Stimulated activated CD8-positive, alpha-beta memory T cell treated with anti-CD3 and anti-CD28 coated beads, Interleukin-4, amount 100 ng/mL, for 24 hours (primary cell): ENCODE data around the gene BROX.
"Not testable (repeated sequence)": the region's sequence is repeated elsewhere in the genome, so short reads cannot be mapped to it uniquely, and the experiment has no call there.

Experiments
- DNase-seq: peaks from one replicate; pipeline ENCODE4 v3.0.0-alpha.2; 2020; ENCODE audit warnings: low read depth

The BROX gene, protein sequence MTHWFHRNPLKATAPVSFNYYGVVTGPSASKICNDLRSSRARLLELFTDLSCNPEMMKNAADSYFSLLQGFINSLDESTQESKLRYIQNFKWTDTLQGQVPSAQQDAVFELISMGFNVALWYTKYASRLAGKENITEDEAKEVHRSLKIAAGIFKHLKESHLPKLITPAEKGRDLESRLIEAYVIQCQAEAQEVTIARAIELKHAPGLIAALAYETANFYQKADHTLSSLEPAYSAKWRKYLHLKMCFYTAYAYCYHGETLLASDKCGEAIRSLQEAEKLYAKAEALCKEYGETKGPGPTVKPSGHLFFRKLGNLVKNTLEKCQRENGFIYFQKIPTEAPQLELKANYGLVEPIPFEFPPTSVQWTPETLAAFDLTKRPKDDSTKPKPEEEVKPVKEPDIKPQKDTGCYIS

DNA sequence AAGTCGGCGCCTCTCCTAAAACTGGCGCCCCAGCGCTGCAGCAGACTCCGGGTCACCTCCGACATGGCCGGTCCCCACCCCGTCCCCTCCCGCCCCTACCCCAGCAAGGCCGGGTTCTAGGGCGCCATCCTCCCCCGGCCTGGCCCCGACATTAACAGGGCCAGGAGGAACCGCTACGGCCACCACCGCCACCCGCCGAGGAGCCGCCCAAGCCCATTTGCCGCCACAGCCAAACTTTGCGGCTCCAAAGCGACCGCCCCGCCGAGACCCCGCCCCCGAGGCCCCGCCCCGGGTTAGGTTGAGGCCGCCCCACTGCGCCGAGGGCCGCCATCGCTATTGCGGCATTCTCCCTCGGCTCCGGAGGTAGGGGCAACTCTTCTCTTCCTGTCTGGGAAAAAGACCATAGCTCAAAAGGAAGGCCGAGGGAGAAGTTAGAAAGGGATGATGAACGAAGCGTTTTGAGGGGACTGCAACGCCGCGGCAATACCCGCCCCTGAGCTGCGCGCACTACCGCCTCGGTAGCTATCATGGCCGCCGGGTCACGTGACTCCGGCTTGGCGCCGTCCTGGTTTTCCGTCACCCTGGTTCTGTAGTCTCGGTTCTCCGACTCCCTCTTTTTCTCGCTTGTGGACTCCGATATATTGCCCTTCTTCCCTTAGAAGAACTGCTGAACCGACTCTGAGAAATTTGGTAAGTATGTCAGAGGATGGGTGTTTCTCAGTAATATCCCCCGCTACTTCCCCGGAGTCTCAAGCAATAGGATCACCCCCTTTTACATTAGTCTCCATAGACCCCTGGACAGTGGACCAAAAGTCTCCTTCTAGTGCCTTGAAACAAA, at the start of gene BROX, which contains the start of gene AIDA:
TSS of gene BROX (plus strand) at position 312 of the 838 bp plus-strand sequence. CDS start 3,136 bp downstream, outside the sequence.
TSS of gene AIDA (minus strand) at position 239 of the 838 bp plus-strand sequence. CDS start at position 65, 174 bp downstream.
- peak; percentile 96 for DNase-seq

DNA sequence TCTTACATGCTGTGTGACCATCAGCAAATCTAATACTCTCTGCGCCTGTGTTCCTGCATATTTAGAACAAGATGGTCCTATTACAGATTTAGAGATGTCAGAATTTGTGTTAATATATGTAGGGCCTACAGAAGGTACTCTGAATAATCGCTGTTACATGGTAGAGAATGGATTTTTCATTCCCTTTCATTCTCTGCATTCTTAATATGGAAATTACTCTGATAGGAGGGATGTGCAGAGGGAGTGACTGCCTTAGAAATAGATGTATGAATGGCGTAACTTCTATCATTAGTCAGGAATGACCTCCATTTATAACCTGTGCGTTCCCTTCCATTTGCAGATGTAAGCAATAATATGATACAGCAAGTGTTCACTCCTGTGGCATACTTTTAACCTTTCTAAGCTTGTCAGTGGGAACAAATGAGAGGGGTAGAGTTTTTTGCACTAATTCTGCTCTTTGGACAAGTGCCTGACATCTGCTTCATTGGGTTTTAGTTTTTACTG, 48.9 kb upstream of the BROX start:
- no peak for DNase-seq

DNA sequence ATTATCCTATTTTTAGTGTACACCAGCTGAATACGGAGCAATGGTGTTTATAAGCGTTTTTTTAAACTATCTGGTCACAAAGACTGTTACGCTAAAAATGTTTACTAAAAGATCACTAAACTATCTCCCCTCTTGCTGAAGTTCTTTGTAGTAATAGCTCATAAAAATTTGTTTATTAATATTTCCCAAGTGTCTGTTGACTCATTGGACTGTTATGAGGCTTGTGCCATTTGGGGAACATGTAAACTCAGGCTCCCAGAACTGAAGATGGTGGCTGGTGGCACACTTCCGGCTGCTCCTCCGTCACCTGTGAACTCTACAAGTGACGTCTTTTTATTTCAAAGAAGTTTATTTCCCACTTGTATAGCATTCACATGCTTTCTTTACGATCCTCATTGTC, 46.4 kb upstream of the BROX start:
- no peak for DNase-seq

DNA sequence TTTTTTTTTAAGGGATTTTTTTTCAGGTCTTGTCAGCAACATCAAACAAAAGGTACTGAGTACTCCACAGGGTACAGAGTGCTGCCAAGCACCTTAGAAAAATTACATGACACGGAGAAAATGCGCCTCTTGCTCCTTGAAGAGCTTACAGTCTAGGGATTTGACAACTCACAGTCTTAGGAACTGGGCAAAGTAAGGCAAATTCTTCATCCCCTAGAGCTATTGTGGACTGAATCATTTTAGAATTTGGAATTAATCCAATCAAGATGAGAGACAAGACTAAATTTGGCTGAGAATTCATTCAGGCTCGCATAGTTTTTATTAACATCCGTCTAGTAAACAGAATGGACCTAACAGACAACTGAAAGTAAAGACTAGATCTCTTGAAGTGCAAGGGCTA, 44.2 kb upstream of the BROX start:
- not testable (repeated sequence) for DNase-seq

DNA sequence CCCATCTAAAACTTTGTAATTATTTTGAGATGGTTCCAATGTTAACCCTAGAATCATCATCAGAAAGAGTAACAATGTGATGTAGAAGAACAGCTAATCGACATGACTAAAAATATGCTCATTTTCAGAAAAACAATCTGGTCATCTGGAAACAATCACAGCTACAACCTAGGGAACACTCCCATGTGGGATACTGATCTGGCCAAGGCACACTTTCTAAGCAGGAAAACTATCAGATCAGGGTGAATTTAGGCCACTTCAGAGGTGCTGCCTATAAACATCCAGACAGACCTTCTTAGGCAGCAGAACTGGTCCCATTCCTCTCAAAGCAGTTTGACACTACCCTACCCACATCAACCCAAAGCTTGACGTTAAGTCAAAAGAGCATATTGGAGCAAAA, 43.3 kb upstream of the BROX start:
- DNase-seq, result not testable (repeated sequence)

DNA sequence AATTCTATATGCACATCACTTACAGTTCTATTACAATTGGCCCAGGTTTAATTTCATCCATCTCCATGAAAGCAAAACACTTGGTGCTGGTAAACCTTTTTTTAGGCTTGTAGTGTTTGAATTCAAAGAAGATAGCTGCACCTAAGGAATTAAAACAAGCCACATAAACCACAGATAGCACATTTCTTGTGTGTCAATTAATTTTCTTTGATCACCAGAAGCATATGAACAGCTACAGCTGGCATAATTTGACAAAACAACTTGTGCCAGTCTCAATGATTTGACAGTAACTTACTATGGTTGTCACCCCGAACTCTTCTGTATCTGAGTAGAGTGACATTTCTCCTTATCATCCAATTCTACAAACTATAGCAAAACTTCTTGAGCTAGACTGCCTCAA, 42.3 kb upstream of the BROX start:
- DNase-seq, result no peak

DNA sequence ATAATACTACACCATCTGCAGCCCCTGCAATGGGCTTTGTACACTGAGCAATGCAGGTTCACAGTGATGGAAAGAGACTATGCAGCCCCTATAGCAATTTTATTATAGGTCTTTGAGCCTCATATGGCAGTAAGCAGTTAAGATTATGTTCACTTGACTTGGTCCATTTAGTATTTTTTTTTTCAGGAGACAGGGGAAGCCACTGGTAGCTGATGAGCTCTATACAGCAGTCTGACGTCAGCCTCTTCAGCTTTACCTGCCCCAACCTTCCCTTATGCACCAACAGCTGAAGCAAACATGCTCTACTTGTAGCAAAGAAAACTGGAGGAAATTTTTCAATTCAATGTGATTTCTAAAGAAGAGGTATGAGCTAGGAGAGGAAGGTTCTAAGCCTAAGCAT, 32.3 kb upstream of the BROX start:
- no peak for DNase-seq

DNA sequence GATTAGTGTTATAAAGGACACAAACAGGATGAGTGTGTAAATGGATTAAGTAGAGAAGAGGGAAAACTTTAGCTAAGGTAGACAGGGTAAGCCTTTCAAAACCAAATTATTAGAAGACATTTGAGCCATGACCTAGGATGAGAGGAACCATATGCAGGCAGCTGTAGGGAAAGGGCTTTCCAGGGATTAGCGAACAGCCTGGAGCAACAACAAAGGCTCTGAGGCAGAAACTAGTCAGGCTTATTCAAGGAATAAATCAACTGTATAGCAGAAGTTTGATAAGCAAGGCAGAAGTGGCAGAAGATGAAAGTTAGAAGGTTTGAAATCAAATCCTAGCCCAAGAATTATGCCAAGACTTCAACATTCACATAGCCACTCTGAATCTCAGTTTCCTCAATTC, 21.3 kb upstream of the BROX start:
- no peak for DNase-seq

DNA sequence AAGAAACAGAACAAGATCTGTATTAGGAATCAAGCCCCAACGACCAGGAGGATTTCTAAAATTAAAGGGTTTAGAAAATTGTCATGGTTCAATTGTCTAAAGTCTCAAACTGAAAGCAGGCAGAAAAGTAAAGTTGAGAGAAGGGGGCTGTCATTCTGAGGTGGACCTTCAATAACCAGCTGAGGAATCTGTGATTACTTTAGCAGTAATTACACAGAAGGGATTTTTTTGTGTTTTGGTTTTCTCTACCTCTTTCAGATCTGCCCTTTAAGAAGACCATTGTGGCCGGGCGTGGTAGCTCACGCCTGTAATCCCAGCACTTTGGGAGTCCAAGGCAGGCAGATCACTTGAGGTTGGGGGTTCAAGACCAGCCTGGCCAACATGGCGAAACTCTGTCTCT, 17.4 kb upstream of the BROX start:
- no peak for DNase-seq

DNA sequence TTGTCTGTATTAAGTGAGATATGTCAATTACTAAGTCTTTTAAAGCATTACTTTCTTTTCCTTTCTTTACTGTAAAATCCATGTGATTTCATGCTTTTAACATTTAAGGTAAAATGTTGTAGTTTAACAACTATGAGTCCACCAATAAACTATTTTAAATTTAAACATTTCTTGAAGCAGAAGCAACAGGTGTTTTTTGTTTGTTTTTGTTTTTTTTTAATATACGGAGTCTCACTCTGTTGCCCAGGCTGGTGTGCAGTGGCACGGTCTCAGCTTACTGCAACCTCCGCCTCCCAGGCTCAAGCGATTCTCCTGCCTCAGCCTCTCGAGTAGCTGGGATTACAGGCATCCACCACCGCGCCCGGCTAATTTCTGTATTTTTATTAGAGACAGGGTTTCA, 15.6 kb upstream of the BROX start:
- no peak for DNase-seq

DNA sequence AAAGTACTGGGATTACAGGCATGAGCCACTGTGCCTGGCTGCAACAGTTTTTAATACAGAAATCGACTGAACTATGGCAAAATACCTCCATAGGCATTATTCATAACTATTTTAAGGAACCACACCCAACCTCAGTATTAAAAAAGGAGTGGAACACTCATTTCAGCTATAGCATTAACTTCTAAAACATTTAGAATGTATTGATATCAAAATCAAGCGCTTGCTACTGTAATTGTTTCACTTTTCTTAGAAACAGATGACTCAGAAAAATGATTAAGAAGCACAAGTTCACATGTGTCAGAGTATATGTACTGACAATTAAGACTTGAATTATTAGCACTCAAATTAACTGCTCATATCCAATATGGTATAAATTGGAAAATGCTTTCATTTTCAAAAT, 15.2 kb upstream of the BROX start:
- no peak for DNase-seq

DNA sequence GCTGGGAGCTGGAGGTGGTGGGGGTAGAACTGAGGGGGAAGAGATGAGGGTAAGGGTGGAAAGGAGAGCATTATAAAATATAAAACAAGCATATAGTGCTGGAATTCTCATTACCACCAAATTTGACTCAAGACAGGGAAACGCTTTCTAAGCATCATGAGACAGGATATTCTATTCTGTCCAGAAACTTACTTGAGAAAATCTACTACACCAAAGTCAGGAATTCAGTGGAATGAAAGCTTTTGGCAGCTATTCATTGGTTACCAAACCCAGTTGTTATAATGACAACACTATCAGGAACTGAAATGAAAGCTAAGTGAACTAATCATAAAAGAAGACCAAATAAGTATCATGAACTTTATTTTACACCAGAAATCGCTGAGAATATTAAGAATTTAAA, 14.5 kb upstream of the BROX start:
- no peak for DNase-seq

DNA sequence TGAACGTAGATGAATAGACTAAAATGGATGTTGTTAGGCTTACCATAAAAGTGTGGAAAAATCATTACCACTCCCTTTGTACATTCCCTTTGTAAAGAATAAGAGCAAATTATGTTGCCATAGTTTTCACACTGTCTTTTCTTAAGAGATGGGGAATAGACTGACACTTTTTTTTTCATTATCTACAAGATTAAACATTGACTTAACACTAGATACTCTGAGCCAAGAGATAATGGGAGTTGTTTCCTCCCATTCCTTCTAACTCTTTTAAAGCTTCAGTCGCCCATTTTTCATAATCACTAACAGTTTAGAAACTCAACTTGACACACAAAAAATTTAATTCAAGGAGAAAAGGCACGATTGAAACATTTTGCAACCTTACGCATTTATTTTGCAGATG, 10.2 kb upstream of the BROX start:
- DNase-seq, result no peak

DNA sequence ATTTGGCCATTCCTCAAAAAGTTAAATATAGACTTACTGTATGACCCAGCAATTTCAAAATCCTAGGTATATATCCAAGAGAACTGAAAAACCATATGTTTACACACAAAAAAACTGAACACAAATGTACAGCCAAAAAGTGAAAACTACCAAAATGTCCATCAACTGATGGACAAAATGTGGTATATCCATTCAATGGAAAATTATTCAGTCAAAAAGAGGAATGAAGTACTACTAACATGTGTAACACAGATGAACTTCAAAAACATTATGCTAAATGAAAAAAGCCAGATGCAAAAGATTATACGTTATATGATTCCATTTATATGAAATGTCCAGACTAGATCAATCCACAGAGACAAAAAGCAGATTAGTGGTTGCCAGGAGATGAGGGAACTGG, 8.1 kb upstream of the BROX start:
- DNase-seq, result no peak

DNA sequence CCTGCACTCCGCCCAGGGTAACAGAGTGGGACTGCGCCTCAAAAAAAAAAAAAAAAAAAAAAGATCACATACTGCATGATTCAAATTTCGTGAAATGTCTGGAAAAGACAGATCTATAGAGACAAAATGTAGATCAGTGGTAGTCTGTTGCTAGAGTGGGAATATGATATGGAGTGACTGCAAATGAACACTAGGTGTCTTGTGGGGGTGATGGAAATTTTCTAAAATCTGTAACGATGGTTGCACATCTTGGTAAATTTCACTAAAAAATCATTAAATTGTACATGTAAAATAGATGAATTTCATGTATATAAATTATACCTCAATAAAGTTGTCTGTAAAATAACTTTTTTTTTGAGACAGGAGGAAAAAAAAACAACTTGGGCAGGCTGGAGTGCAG, 5.5 kb upstream of the BROX start:
- no peak for DNase-seq

DNA sequence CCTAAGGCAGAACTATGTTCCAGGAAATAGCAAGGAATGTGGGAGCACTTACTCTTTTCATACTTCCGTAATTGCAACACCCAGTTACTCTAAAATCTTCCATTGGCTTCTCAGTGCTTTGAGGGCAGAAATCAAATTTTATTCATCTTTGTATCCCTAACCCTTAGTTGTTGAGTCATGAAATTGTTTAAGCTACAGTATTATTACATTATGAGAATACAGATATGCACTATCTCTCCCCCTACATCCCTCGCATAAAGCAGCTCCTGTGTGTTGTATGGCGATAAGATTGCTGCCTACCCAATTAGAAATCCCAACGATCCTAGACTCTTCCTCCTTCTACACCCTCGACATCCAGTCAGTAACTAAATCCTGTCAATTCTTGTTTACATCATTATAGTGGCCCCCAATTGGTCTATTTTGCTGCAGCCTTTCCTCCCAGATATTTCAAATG, 2.6 kb upstream of the BROX start:
- no peak for DNase-seq

DNA sequence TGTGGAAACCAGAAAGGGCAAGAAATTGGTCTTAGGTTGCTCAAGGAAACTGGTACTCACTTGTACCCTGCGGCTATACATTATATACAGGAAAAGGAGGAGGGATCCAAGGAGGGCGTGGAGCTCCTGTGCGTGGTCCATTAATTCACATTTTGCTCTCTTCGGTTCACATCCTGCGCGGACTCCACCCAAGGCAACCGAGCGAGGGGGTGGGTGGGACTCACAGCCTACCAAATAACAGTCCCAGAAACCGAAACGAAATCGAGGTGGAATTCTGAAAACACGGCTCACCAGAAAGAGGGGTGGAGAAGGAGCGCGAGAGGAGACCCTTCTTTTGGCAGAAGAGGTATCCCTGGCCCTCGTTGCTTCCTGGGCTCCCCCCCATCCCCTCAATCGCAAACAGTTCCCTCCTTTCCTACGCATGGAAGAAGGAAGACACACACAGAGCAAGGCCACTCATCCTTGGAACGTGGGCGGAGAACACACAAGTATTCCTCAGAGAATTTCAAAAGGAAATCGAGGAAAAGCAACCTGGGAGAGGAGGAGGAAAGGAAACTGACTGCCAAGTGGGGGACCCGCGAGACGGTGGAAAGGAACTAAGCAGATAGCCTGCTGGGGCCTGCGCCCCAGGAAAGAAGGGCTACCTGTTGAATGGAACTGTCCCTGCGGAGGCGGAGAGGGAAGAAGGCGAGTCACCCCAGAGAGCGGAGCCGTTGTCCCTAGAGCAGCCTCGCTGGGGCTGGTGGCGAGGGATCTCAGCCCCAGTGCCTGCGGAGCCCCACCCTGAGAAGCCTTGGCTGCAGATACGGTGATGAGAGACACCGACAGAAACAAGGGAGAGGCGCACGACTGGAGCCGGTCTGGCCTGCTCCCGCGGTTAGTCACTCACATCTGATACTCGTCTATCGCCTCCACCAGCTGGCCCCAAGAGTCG, 778 bp upstream of the BROX start:
- peak; percentile 34 for DNase-seq

DNA sequence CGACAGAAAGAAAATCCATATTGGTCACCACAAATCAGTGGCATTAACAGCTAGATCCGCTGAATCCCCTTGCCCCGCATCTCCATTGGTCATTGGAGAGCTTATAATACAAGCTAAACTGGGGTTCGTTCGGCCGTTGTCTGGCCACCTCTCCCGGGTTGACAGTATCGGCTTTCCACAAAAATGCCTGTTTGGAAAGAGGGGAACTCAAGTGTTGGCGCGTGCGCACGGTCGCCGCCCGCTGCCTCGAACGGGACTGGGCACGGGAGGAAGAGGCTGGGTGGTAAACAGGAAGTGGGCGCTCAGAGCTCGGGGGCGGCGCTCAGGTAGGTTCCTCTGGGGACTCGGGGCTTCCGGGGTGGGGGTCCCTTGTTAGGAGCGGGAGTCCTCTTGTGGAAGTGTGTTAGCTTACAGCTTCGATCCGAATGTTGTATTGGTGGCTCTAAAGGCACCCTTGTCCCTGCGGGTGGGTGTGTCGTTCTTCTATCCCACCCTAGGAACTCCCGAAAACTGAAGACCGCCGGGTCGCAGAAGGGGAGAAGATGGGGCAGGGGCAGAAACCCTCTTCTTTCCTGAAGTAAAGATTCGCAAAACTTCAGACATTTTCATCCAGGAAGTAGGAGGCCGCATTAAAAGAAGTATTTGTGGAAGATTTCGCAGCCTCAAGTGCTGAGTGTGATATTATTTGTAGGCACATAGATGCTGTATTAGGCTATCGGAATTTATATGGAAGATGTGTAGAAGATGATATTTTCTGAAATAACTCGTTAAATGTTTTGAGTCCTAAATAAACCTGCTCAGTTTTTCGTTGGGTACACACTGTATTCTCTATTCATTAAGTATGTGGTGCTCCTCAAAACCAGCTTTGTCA, 962 bp downstream of the BROX start:
- peak; percentile 88 for DNase-seq

DNA sequence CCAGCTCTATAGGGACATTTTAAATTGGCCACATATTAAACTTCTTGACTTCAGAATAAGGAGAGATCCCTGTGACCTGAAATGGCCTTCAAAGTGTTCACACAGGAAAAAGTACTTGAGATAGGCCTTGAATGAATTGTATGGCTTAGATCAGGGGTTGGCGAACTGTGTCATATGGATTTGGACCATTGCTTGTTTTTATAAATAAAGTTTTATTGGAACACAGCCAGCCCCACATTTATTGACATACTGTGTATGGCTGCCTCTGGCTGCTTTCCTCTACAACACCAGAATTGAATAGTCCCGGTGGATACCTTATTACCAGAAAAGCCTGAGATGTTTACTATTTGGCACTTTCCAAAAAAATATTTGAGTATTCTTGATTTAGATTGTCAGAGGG, 4.0 kb downstream of the BROX start:
- DNase-seq, result no peak

DNA sequence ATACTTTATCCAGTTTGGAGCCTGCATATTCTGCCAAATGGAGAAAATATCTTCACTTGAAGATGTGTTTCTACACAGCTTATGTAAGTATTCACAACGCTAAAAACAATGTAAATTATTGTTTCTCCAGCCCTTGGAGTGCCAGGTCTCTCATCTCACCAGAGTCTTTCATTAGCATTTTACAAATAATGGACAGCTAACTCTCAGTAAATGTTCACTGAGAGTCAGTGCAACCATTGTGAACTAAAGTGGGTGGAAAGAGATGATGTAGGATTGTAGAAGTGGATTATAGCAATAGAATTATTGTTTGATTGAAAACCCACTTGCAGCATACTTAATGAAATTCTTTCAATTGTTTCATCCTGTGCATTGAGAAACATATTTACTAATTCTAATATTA, 16.4 kb downstream of the BROX start:
- no peak for DNase-seq

DNA sequence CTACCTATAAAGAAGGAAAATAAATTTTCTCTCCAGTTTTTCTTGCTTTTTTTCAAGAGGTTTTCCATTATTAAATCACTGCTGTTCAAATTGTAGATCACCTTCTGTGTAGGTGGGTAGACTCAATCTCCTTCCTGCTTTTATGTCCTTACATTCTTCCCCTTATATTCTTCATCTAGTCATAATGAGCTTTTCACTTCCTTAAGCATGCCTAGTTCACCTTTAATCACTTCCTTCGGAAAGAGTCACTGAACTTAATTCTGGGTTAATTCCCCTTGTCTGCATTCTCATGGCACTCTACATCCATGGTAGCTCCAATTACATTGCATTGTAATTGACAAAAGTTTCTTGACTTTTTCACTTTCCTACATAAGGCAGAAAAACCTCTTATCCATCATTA, 18.5 kb downstream of the BROX start:
- DNase-seq, result no peak
